IPS-18a (cell line): Measurements from ENCODE around the gene MCUB.
A peak's percentile ranks its signal among the peaks of the same experiment; 100 is the strongest.
"Not testable (repeated sequence)": the region's sequence is repeated elsewhere in the genome, so short reads cannot be mapped to it uniquely, and the experiment has no call there.

Source experiments
- H3K27ac ChIP-seq: one replicate; pipeline ENCODE4 v1.5.1; 2013; ENCODE audit warnings: low read length
- H3K27me3 ChIP-seq: one replicate; pipeline ENCODE4 v1.6.1; 2013; ENCODE audit warnings: mild to moderate bottlenecking, low read length; ENCODE audit not compliant: control insufficient read depth, insufficient read depth
- H3K36me3 ChIP-seq: one replicate; pipeline ENCODE4 v1.6.1; 2013; ENCODE audit warnings: low read depth, low read length; ENCODE audit not compliant: control insufficient read depth
- H3K4me1 ChIP-seq: one replicate; pipeline ENCODE4 v1.6.1; 2013; ENCODE audit warnings: low read depth, low read length; ENCODE audit not compliant: control insufficient read depth
- H3K4me3 ChIP-seq: one replicate; pipeline ENCODE4 v1.5.1; 2013; ENCODE audit warnings: low read length
- H3K9ac ChIP-seq: one replicate; pipeline ENCODE4 v1.6.1; 2013; ENCODE audit warnings: mild to moderate bottlenecking, low read length, moderate library complexity
- H3K9me3 ChIP-seq: one replicate; pipeline ENCODE4 v1.6.1; 2013; ENCODE audit warnings: low read depth, low read length; ENCODE audit not compliant: control insufficient read depth

MCUB gene

GRCh38 chr4:109671350-109671749 lies 111.3 kb downstream of the MCUB start:
- no peaks in the 10 kb centered on the region for H3K4me1 ChIP-seq
- H3K27me3 ChIP-seq = no peaks in the 10 kb centered on the region
- H3K36me3 ChIP-seq = no peaks in the 10 kb centered on the region
- H3K9me3 ChIP-seq = no peaks in the 10 kb centered on the region
- no peak overlapping the region for H3K9ac ChIP-seq
- H3K4me3 ChIP-seq = no peak overlapping the region
- H3K27ac ChIP-seq = no peak overlapping the region

- Histone ChIP-seq H3K36me3 (no peaks in the 10 kb centered on the region), H3K27ac (no peak overlapping the region), H3K9me3 (no peaks in the 10 kb centered on the region), H3K4me1 (no peaks in the 10 kb centered on the region), H3K9ac (no peak overlapping the region), H3K27me3 (no peaks in the 10 kb centered on the region), H3K4me3 (no peak overlapping the region)
Observed at GRCh38 chr4:109672169-109672930, 112.3 kb downstream of the MCUB start.

GRCh38 chr4:109673303-109673702 lies 113.3 kb downstream of the MCUB start:
- Histone ChIP-seq H3K27me3 (no peaks in the 10 kb centered on the region), H3K36me3 (no peaks in the 10 kb centered on the region), H3K9me3 (no peaks in the 10 kb centered on the region)

GRCh38 chr4:109675181-109675580 lies 115.1 kb downstream of the MCUB start:
- no peaks in the 10 kb centered on the region for H3K27me3 ChIP-seq
- H3K36me3 ChIP-seq = no peaks in the 10 kb centered on the region
- no peaks in the 10 kb centered on the region for H3K9me3 ChIP-seq
- H3K4me1 ChIP-seq = no peaks in the 10 kb centered on the region
- no peak overlapping the region for H3K27ac ChIP-seq
- no peak overlapping the region for H3K4me3 ChIP-seq
- H3K9ac ChIP-seq = no peak overlapping the region

More at GRCh38 chr4:109673303-109673702, 113.3 kb downstream of the MCUB start:
- Histone ChIP-seq H3K27ac (no peak overlapping the region), H3K4me3 (no peak overlapping the region), H3K4me1 (no peaks in the 10 kb centered on the region), H3K9ac (no peak overlapping the region)

- no peaks in the 10 kb centered on the region for H3K36me3 ChIP-seq
- H3K4me3 ChIP-seq = no peak overlapping the region
- no peaks in the 10 kb centered on the region for H3K27me3 ChIP-seq
- H3K9ac ChIP-seq = no peak overlapping the region
- no peaks in the 10 kb centered on the region for H3K4me1 ChIP-seq
- H3K9me3 ChIP-seq = no peaks in the 10 kb centered on the region
- no peak overlapping the region for H3K27ac ChIP-seq
Observed at GRCh38 chr4:109675843-109676242, 115.8 kb downstream of the MCUB start.

- Histone ChIP-seq H3K9ac (no peak overlapping the region), H3K4me1 (peaks cover 6% of the 10 kb centered on the region), H3K27ac (no peak overlapping the region), H3K9me3 (no peaks in the 10 kb centered on the region), H3K4me3 (no peak overlapping the region), H3K27me3 (no peaks in the 10 kb centered on the region), H3K36me3 (no peaks in the 10 kb centered on the region)
Observed at GRCh38 chr4:109676886-109677285, 116.8 kb downstream of the MCUB start.

GRCh38 chr4:109678472-109678871 lies 118.4 kb downstream of the MCUB start:
- H3K36me3 ChIP-seq, H3K4me3 ChIP-seq, H3K9me3 ChIP-seq, H3K27ac ChIP-seq, H3K9ac ChIP-seq, H3K27me3 ChIP-seq: not testable (repeated sequence)
- peaks cover 22% of the 10 kb centered on the region for H3K4me1 ChIP-seq

- not testable (repeated sequence) for H3K27ac ChIP-seq, H3K9me3 ChIP-seq, H3K4me3 ChIP-seq, H3K36me3 ChIP-seq, H3K9ac ChIP-seq, H3K27me3 ChIP-seq
- H3K4me1 ChIP-seq = peaks cover 23% of the 10 kb centered on the region
Observed at GRCh38 chr4:109678925-109679324, 118.9 kb downstream of the MCUB start.

- H3K4me3 ChIP-seq = peak overlapping the region; percentile 21
- H3K9me3 ChIP-seq = no peaks in the 10 kb centered on the region
- peaks cover 23% of the 10 kb centered on the region for H3K4me1 ChIP-seq
- H3K27ac ChIP-seq = no peak overlapping the region
- H3K36me3 ChIP-seq = no peaks in the 10 kb centered on the region
- no peak overlapping the region for H3K9ac ChIP-seq
- H3K27me3 ChIP-seq = no peaks in the 10 kb centered on the region
Observed at GRCh38 chr4:109682875-109683274, 122.8 kb downstream of the MCUB start.

- Histone ChIP-seq H3K9ac (no peak overlapping the region), H3K4me3 (no peak overlapping the region), H3K36me3 (no peaks in the 10 kb centered on the region), H3K4me1 (peaks cover 23% of the 10 kb centered on the region), H3K9me3 (no peaks in the 10 kb centered on the region), H3K27me3 (no peaks in the 10 kb centered on the region), H3K27ac (no peak overlapping the region)
Observed at GRCh38 chr4:109683621-109684253, 123.7 kb downstream of the MCUB start.

- Histone ChIP-seq H3K27me3 (no peaks in the 10 kb centered on the region), H3K4me1 (peaks cover 23% of the 10 kb centered on the region), H3K9ac (no peak overlapping the region), H3K27ac (no peak overlapping the region), H3K36me3 (no peaks in the 10 kb centered on the region), H3K9me3 (no peaks in the 10 kb centered on the region), H3K4me3 (no peak overlapping the region)
Observed at GRCh38 chr4:109684727-109685126, 124.7 kb downstream of the MCUB start.
